Transverse colon (tissue), 3 donors: ENCODE measurements around the gene RASGRP2.

ENCODE experiments used
- CTCF ChIP-seq, 5 experiments: fragments of 200-600 bp in 3 of 5; fragments of 450-650 bp in 2 of 5; sonication (generic) in 3 of 5; IDR thresholded peaks; 1 replicate in 2 of 5; 2 replicates in 3 of 5; pipeline ENCODE4 v1.5.1; 2016 to 2017; ENCODE audit warnings: antibody characterized with exemption in 5 of 5, inconsistent platforms in 3 of 5, mild to moderate bottlenecking in 2 of 5, moderate library complexity in 1 of 5
- POLR2A ChIP-seq: fragments of 450-650 bp; IDR thresholded peaks from one replicate; pipeline ENCODE4 v1.6.1; 2016; ENCODE audit warnings: antibody characterized with exemption, mild to moderate bottlenecking, moderate library complexity

- no peak for TF ChIP-seq POLR2A
- TF ChIP-seq CTCF (IDR thresholded peaks at IDR 0.05) = no peak
These were observed 34.2 kb upstream of the RASGRP2 start for GRCh38 chr11:64778223-64778472.
